Kidney glomerular epithelial cell (primary cell): ENCODE data around the gene LRRC28.

Experiments
- DNase-seq: peaks from one replicate; lab custom pipeline; 2025; lab: John Stamatoyannopoulos, UW

LRRC28 gene

DNA sequence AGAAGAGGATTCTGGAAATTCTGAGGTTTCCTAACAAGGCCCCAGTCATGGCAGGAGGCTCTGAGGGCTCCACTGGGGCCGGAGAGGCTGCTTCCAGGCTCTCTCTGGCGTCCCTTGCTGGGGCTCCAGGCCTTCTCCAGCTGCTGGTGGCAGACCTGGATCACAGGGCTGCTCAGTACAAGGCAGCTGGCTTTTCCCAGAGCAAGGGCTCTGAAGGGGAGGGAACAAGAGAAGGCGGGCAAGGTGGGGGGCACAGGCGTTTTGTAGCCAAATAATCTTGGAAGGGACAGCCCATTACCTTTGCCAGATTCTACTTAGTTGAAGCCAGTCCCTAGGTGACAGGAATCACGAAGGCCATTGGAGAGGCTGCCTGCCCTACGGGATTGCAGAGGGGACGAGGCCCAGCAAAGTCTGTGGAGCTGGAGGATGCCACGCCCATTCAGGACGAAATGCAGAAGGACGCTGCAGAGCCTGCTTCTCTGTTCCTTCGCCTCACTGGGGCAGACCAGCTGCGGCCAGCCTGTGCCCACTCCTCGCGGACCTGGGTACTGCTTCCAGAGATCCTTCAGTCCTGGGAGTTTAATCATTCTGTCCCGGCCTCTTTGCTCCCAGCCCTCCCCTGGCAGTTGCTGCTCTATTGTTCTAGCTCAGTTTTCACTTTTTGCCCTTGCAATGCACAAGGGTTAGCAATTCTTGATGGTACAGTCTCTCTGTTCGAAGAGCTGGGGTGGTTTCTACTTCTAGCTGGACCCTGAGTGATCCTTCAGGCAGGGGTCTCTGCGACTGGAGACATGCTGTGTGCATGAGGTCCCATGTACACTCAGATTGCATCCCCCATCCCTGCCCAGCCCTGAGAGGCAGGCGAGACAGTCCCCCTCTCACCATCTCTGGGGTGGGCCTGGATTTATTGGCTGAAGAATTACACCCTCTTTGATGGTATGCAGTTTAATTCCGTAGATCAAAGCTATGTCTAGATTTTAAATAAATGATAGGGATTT lies 165.2 kb downstream of the LRRC28 start:
- no peak for DNase-seq

GRCh38 chr15:99421172-99421656 lies 169.9 kb downstream of the LRRC28 start:
- no peak for DNase-seq

GRCh38 chr15:99421758-99422157 lies 170.5 kb downstream of the LRRC28 start:
- DNase-seq = no peak

DNA sequence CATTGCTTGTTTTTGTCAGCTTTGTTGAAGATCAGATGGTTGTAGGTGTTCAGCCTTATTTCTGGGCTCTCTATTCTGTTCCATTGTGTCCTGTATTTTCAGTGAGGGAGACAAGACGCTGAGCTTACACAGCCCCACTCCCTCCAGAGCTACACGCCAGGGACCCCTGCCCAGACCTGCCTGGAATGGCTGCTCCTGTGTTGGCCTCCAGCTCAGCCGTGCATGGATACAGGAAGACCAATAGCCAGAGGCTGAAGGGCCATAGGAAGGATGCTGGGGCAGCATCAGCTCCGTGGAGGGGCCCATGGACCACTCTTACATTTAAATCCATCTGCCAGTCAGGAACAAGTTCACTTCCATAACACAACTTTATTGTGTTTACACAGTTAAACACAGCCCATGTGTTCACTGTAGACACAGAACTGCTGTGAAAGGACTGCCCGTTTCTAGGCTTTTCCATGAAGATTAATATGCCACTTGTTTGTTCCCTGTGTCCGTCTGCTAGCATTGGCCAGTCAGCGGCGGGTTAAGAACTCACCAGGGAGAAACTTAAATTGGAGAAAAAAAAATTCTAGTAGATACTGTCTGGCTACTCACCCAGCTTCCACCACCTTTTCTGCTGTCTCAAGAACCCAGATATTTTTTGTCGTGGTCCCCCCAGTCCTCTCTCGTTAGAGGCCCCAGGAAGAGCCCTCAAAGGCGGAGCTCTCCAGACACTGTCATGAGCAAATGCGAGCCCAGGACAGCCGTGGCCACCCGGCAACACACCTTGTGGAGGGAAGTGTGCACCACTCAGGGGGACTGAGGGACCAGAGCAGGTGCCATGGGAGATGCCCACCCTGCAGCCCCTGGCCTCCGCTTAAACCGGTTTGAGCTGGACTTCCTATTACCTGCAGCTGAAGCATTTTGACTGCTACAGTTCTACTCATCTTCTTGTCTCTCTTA lies 172.2 kb downstream of the LRRC28 start:
- no peak for DNase-seq

DNA sequence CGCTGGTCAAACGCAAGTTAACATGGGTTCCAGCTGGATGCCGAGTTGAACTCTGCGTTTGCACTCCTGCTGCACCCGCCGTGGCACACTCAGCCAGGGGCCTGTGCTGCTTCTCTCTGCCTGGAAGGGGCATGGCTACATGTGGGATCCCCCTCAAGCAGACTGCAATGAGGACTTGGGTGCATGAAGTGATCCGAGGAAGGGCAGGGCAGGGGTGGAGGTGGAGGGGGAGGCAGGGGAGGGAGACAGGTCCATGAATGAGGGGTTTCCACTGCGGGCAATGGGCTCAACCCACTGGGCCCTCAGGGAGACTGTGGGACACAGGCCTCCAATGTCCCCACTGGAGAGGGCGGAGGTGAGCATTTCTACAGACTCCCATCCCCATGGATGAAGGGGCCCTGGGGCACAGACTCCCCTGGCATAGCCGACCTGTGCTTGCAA lies 172.9 kb downstream of the LRRC28 start:
- DNase-seq = no peak

DNA sequence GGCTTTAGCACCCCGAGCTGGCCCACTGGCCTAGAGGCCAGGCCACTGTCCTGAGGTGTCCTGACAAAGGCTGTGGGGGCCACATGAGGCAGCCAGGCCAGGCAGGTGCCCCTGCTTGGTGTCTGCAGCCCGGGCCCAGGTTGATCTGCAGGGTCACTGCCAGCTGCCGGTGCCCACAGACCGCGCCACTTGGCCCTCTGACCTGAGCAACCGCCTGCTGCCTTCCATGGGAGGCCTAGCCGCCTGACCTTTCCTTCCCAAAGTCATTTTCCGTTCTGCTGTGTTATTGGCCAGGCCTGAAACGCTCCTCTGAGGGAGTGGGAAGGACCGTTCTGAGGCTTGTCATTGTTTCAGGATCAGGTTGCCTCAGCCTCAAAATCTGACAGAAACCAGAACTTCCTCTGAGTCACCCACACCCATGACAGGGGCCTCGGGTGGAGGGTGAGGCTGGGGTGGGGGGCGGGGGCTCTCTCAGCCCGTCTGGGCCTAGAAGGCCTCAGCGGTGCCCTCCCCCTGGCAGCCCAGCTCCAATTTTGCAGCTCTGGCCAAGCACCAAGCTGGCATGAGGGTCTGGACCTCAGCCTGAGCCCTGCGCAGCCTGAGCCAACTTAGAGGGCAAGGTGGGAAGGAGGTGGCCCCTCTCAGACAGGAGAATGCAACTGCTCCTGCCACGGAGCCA lies 173.8 kb downstream of the LRRC28 start:
- DNase-seq = no peak

DNA sequence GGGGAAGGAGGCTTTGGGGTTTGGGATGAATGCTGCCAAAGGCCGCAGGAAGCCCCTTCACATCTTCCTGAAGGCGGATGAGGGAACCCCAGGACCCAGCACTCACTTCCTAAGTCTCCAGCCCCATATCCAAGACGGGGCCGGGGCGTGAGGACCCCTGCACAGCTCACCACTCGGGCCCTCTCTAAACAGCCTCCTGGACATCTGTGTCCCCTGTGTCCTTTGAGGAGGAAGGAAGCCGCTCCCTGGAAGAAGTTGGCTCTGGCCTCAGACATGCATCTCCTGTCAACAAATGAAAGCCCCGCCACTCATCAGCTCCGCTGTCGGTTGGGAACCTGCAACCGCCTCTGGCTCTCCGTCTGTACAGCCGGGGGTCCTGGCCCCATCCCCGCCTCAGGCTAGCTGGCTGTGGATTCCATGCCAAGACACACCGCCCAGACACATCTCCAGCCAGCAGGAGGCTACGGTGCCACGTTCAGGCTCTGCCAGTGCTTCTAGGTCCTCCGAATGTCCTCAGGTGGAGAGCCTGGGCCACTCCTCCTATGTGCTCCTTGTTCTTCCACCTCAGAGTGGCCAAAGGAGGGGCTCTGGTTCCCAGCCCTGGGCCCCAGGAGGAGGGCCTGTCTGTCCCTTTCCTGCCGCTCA lies 174.5 kb downstream of the LRRC28 start:
- DNase-seq = no peak

GRCh38 chr15:99426431-99427105 lies 175.3 kb downstream of the LRRC28 start:
- no peak for DNase-seq

DNA sequence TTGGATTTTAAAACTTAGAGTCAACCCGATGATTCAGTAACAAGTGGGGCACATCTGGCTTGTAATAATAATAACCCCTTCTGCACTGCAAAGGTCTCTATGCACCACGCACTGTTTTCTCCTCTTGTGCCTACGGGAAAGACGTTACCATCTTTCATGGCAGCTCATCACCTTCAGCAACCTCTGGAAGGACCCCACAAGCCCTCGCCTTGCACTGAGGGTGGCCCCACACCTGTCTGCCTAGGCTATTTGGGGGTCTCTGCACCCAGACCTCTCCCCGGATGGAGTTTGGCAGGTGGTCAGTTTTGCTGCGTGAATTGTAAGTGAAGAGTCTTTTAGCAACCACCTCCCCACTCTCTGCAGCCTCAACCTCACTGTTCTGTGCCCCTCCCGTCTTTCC lies 175.9 kb downstream of the LRRC28 start:
- no peak for DNase-seq

DNA sequence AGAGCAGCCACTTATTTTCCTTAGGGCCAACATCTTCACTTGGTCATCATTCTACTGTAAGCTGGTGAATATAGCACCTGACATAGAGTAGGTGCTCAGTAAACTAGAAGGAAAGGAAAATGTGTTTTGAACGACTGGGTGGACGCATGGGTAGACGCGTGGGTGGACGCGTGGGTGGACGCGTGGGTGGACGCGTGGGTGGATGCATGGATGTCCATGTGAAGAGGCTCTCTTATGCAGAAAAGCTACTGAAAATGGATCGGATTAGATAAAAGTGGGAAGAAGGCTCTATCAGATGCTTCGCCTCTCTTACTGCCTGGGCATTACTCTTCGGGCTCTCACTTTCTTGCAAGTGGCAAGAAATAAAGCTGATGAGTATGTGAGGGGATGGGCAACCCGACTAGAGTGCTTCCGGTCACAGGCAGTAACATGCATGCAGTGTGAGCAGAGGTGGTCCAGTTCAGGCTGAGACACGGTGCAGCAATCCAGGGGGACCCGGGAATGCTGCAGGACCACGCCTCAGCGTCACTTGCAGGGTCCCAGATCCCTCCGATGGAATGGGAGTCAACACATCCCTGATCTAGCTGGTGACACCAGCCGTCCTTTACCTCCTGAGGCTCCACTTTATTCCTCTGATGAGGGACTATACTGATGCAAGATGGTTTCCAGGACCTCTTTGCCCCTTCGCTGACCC lies 176.5 kb downstream of the LRRC28 start:
- DNase-seq = no peak

DNA sequence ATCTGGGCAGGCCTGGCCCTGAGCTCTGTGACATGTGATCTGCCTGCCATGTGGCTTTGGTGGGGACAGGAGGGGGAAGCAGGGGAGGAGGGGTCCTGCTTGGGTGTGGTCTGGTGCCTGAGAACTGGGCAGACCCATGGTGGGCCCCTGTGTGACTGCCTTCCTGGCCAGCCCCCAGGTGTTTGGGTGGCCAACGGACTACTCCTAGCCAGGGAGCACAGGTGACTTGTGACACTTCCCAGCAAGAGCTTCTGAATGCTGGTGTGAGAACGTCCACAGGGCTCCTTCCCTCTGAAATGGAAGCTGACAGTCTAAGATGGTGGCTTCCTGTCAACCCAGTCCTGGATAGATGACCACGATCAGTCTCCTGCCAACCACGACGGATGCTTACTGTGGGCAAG lies 178.4 kb downstream of the LRRC28 start:
- DNase-seq = no peak

DNA sequence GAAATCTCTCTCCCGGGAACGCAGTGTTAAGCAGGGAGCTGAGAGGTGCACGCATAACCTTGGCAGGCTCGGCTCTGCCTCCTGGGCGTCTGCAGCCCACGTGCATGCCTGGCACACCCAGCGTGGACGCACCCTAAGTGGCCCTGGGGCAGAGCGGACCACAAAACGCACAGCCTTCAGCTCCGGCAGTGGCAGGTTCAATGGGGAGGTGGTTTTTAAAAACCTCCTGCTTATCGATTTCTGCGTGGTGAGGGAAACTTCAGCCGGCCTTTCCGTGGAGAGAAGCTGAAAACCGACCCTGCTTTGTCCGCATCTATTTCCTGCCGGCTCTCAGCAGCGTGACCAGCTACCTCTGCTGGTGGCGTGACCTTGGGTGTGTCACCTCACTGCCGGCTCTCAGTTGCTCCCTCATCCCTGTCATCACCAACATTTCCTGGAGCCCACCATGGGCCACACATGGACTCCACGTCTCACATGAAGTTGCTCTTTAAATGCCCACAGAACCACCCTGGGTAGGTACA lies 179.7 kb downstream of the LRRC28 start:
- DNase-seq = no peak

DNA sequence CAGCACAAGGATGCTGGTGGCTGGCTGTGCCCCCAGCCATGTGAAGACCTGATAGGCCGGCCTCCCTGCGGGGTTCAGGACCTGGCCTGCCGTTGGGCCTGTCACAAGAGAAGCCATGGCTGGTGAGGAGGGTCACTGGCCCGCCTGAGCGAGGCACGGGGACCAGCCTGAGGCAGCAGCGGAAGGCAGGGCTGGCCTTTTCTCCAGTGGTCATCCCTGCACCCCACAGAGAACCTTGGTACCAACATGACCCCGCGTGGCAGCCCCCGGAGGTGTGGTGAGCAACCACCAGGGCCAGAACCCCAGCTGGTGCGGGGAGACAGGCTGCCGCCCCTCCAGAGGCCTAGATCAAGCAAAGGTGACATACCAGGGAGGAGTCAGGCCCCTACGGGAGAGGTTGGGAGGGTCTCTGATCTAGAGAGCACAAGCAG lies 180.4 kb downstream of the LRRC28 start:
- no peak for DNase-seq

GRCh38 chr15:99432271-99433025 lies 181.2 kb downstream of the LRRC28 start:
- no peak for DNase-seq

DNA sequence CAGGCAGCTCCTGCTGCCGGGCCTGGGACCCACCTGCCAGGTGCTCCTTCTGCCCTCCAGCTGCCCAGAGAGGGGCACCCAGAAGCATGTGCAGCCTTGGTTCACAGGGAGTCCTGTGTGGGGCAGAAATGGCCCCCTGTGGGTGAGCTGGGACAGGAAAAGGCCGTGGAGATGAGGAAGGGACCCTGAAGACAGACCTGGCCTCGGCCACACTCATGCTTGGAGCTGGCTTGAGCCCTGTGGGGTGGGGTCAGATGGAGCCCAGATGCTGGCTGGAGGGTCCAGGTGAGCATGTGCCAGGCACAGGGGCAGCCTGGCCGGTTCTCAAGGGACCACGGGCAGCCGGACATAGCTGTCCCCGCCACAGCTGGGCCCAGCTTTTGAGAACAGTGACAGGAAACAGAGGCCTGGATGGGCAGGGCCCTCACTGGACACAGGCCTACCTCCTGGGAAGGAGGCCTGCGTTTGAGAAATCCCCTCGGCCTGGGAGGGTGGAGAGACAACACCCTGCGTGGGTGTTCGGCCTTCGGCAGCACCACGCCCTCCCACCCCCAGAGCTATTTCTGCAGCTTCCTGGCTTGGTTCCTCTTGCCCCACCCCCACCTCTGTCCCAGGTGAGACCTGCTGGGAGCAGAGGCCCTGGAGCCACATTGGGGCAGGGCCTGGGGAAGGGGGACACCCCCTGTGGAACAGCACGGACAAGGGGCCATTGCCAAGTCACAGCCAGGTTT lies 181.9 kb downstream of the LRRC28 start:
- DNase-seq = no peak

- DNase-seq = no peak
Observed at GRCh38 chr15:99433757-99434450, 182.6 kb downstream of the LRRC28 start.

DNA sequence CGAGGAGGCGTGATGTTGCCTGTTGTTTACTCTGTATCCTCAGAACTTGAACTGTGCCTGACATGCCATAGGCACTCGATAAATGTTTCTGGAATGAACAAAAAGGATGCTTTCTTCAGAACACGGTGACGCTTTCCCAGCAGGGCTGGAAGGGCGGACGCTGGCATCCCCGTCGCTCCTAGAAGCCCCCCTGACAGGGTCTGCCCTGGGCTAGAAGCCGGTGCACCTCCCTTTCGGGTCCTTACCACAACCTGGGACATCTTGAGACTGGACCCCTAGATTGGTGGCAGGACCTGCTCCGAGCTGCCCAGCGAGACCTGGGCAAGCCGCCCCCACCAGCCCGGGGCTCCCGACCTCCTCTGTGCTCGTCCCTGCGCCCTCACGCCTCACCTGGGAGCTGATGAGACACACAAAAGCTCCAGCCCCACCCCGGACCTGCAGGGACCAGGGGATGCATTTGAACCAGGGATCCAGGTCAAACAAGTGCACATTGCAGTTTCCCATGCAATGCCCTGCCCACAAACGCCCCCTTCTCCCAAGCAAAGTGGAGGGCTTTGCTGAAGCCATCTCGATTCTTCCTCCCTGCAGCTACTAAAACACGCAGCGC lies 183.3 kb downstream of the LRRC28 start:
- no peak for DNase-seq
